Epithelial cell of esophagus (primary cell): ENCODE results near the gene APOM.

Experiments
- DNase-seq: peaks from one replicate; pipeline ENCODE4 v3.0.0; 2010; ENCODE audit warnings: low read depth
- H3K4me3 ChIP-seq: 2 replicates; pipeline ENCODE4 v1.5.1; 2011; ENCODE audit warnings: mild to moderate bottlenecking, low read length, control low read depth
- CTCF ChIP-seq: IDR thresholded peaks from 2 replicates; pipeline ENCODE4 v1.5.1; 2011; ENCODE audit warnings: low read depth, mild to moderate bottlenecking, low read length, control low read depth, inconsistent platforms; ENCODE audit not compliant: insufficient read depth; ENCODE audit errors: missing control alignments

Gene APOM

GRCh38 chr6:31655349-31656237 is at the start of gene APOM:
APOM (plus strand) TSS chr6:31655894; CDS start chr6:31655967, 73 bp downstream.
- TF ChIP-seq CTCF, result no peak
- no peak for DNase-seq
- no peak within 1 kb of the TSS for H3K4me3 ChIP-seq

GRCh38 chr6:31607317-31607716 is 48.4 kb upstream of the APOM start:
- DNase-seq, result no peak
- H3K4me3 ChIP-seq, result no peak overlapping the region
- no peak for TF ChIP-seq CTCF

GRCh38 chr6:31609519-31610406 is 45.9 kb upstream of the APOM start:
- TF ChIP-seq CTCF, result no peak

GRCh38 chr6:31610968-31611367 is 44.7 kb upstream of the APOM start:
- DNase-seq, result no peak
- H3K4me3 ChIP-seq, result no peak overlapping the region
- TF ChIP-seq CTCF, result no peak

More at GRCh38 chr6:31609519-31610406, 45.9 kb upstream of the APOM start:
- H3K4me3 ChIP-seq, result no peak overlapping the region
- DNase-seq, result no peak

GRCh38 chr6:31614075-31614619 is 41.5 kb upstream of the APOM start:
- no peak for TF ChIP-seq CTCF
- DNase-seq, result no peak
- H3K4me3 ChIP-seq, result no peak overlapping the region

- no peak for DNase-seq
- no peak for TF ChIP-seq CTCF
- H3K4me3 ChIP-seq, result no peak within 1 kb of the TSS
These were observed 40.8 kb upstream of the APOM start, which contains the start of gene AIF1 for GRCh38 chr6:31614684-31615578. AIF1 (plus strand) TSS chr6:31615234; CDS start chr6:31615330, 96 bp downstream.
